Activated gamma-delta T cell (primary cell): Measurements from ENCODE around the gene MATK.

ENCODE experiments used
- DNase-seq: peaks from one replicate; lab custom pipeline; 2025; lab: John Stamatoyannopoulos, UW

Gene MATK

GRCh38 chr19:3790209-3790734, 4.1 kb upstream of the MATK start:
- DNase-seq, result no peak

- no peak for DNase-seq
Measured at GRCh38 chr19:3788996-3789778, 3.0 kb upstream of the MATK start.

GRCh38 chr19:3785451-3785937, 687 bp downstream of the MATK start:
- no peak for DNase-seq

- no peak for DNase-seq
Measured at GRCh38 chr19:3784607-3785450, 1.4 kb downstream of the MATK start.

- DNase-seq, result no peak
Measured at GRCh38 chr19:3783660-3784584, 2.3 kb downstream of the MATK start.

- no peak for DNase-seq
Measured at GRCh38 chr19:3782903-3783302, 3.3 kb downstream of the MATK start.

- DNase-seq, result no peak
Measured at GRCh38 chr19:3782330-3782729, 3.9 kb downstream of the MATK start.

- no peak for DNase-seq
Measured at GRCh38 chr19:3781603-3782002, 4.6 kb downstream of the MATK start.

- DNase-seq, result no peak
Measured at GRCh38 chr19:3780786-3781304, 5.3 kb downstream of the MATK start.

GRCh38 chr19:3778899-3779723, 7.1 kb downstream of the MATK start:
- DNase-seq, result no peak

GRCh38 chr19:3778104-3778867, 7.9 kb downstream of the MATK start:
- DNase-seq, result no peak

- DNase-seq, result no peak
Measured at GRCh38 chr19:3776479-3777040, 9.6 kb downstream of the MATK start.

GRCh38 chr19:3775831-3776230, 10.3 kb downstream of the MATK start:
- no peak for DNase-seq

- DNase-seq, result no peak
Measured at GRCh38 chr19:3775374-3775711, 10.8 kb downstream of the MATK start.

- DNase-seq, result no peak
Measured at GRCh38 chr19:3774621-3775373, 11.4 kb downstream of the MATK start.

GRCh38 chr19:3773814-3774515, 12.2 kb downstream of the MATK start:
- DNase-seq, result no peak

- DNase-seq, result no peak
Measured at GRCh38 chr19:3771906-3772455, 14.2 kb downstream of the MATK start, which contains the start of gene RAX2. TSS of gene RAX2 (minus strand) at chr19:3772228. CDS start at chr19:3771742, 486 bp downstream.
